CD4-positive, alpha-beta T cell treated with Interleukin-21 for 1 hour (primary cell): ENCODE measurements around the gene MON1B.
A peak's percentile ranks its signal among the peaks of the same experiment; 100 is the strongest.
"Not testable (repeated sequence)": the region's sequence is repeated elsewhere in the genome, so short reads cannot be mapped to it uniquely, and the experiment has no call there.

Experiments
- DNase-seq: peaks from one replicate; pipeline ENCODE4 v3.0.0-alpha.2; 2020

The MON1B gene

DNA sequence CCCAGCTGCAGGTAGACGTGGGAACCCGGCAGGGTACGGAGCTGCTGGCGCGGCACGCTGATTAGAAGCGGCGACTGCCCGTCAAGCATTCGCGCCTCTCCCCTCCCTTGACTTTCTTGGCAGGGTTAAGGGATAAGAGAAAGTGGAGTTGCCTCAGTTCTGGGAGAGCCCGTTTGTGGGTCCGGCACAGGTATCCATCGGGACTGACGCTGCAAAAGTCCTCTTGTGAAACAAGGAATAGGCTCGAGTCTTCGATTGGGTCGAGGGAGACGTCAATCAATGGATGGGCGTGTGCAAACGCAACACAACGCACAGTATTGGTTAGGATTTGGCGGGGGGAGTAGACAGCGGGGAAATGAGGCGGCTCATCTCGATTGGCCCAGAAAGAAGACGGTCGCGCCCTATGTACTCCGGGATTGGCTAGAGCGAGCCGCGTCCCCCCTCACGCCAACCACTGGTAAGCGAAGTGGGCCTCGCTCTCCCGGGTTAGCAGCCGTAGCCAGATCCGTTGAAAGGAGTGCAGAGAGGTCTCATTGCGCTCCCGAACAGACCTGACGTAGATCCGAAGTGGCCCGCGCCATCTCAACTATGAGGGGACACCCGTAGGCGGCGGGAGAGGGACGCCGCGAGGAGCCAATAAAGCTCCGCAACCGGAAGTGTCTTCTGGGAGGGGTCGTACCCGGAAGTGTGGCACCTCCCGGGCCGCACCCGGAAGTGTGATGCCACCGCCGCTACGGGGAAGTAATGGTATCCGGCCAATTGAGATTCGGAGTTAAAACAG, at the start of gene MON1B:
Gene MON1B, plus strand, starts transcription at position 713 of the 781 bp plus-strand sequence. CDS start 296 bp downstream, outside the sequence.
- DNase-seq: peak; percentile 97

DNA sequence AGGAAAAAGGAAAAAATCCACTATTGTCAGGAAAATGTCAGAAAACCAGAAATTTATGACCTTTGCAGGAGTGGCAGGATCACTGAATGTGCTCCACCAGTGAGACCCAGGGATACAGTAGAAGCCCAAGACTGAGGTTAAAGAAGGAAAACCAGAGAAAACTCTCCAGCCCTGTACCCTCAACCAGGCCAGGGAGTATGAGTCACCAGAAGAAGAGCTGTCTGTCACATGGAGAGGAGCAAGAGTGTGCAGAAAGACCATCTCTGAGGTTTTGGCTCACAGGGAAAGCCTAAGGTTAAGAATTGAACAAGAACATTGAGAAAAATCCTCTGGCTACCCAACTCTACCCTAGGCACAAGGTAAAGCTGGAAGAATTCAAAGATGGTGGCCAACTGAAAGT, 47.6 kb upstream of the MON1B start:
- no peak for DNase-seq

DNA sequence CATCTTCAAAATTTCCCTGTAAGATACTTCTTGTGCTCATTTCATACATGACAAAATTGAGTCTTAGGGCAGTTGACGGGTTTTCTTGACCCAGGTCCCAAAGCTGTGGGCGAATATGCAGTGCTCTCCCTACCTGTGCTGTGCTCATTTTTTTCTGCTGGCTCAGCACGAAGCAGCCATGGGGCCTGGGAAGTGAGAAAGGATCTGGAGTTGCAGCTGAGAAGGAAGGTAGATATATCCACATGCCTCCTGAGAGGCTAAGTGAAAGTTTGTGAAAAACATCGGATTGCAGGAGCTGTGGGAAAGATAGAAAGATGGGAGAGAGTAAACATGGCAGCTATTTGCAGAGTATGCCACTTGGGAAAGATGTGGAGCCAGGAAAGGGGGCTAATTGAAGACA, 42.9 kb upstream of the MON1B start:
- no peak for DNase-seq

DNA sequence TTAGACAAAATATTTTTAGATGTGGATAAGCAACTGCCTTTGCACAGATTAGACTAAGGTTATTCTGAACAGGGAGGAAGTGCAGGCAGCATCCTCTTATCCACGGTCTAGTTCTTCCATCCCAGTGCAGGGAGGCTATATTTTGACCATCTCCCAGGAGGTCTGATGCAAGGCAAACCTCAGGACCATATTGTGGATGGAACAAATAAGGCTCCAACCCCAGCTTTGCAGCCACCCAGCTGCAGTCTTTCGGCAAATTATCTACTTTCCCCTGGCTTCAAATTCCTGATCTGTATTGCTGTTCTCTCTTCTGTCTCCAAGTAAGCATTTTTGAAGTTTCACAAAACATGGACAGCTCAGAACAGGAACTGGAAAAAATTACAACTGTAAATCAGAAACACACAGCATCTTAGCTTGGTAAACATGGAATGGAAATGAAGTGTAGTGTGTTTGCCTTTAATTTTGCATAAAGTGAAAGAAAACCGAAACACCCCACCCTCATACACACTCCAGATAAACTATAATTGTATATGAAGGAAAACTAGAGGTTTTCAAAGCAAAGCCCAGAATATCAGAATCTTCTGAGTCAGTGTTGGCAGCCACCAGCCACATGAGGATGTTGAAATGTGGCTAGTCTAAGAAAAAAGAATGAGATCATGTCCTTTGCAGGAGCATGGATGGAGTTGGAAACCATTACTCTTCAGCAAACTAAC, 33.5 kb upstream of the MON1B start:
- no peak for DNase-seq

DNA sequence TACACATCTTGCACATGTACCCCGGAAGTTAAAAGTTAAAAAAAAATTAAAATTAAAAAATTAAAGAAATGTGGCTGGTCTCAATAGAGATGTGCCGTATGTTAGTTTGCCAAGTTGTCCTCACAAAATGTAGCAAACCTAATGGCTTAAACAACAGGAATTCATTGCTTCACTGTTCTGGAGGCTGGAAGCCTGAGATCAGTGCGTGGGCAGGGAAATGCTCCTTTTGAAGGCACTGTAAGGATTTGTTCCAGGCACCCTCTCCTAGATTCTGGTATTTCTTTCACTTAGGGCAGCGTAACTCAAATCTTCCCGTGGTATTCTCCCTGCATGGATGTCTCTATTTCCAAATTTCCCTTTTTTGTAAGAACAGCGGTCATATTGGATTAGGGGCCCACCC, 32.7 kb upstream of the MON1B start:
- no peak for DNase-seq

DNA sequence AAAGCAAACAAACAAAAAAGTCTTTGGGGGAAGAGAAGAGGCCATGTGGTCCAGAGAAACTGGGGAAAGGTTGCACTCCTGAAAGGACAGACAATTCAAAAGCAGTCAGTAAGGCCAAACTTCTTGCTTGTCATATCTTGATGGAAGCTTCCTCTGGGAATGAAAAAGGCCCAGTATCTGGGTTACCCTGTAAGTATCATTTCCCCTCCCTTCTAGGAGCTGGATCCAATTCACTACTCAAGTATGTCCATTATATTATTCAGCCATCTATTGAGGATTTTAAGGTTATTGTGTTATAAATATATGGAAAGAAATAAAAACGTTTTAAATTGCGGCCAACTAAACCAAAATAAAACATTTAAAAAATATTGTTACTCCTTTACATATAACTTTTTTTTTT, 26.0 kb upstream of the MON1B start:
- DNase-seq: no peak

DNA sequence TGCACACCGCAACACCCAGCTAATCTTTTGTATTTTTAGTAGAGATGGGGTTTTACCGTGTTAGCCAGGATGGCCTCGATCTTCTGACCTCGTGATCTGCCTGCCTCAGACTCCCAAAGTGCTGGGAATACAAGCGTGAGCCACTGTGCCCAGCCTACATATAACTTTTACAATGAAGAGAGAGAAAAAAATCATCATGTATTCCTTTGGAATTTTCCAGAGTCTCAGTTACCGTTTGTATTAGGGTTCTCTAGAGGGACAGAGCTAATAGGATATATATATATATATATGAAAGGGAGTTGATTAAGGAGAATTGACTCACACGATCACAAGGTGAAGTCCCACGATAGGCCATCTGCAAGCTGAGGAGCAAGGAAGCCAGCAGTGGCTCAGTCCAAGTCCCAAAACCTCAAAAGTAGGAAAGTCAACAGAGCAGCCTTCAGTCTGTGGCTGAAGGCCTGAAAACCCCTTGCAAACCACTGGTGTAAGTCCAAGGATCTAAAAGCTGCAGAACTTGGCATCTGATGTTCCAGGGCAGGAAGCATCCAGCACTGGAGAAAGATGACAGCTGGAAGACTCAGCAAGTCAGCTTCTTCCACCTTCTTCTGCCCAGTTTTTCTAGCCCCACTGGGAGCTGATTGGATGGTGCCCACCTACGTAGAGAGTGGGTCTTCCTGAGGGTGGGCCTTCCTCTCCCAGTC, 25.3 kb upstream of the MON1B start:
- DNase-seq: not testable (repeated sequence)

DNA sequence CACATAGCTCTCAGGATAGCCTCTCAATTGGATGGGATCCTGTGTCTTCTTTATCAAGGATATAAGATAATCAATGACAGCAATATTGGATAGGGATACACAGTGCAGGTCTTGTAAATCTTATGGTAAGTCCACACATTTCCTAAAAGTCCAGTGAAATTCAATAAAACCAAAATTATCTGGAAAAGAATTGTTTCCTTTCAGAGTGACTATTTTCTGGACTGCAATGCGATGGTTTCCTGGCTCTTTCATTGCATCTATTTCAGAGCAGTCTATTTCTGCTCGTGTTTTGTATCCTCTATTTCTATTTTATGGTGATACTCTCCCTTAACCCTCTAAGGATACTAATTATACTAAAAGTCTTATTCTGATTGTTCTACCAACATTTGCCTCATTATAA, 24.3 kb upstream of the MON1B start:
- DNase-seq: no peak

DNA sequence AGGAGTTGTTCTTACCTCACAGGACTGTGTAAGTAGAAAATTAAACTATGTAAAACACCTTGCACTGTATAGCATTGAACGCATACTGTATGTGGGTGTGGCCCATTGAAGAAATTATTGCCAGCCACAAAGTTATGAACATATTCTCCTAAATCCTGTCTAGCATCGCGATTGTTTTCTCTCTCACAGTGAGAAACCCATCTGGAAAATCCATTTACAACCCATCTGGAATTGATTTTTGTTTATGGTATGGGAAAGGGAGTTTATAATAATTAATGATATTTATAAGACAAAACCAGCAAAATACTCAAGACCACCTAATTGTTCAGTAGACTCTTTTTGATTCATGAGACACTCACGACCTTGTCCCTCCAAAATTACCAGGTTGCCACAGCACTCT, 22.1 kb upstream of the MON1B start:
- no peak for DNase-seq

DNA sequence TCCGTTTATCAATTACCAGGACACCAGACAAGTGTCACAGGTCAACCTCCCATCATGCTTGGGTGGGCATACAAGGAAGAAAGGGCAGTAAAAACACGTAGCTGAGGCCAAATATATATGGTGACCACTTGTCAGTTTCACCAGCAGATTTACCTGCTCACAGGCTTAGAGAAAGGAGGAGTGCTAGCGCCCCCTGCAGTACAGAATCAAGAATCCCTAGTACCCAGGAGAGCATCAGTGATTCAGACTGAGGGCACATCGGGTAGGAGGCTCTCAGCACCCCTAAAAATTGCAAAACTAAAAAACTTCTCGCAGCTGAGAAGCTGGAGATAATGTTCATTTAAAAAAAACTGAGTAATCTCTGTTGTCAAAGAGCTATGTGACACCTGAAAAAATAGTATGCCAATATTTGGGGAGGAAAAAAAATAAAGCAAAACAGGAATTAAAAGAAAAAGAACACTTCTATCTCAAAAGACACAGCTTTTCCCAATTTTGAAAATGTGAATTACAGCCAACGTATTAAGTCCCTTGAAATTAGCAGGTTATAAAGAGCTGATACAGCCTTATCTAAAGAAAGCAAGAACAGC, 21.2 kb upstream of the MON1B start:
- peak; percentile 30 for DNase-seq

DNA sequence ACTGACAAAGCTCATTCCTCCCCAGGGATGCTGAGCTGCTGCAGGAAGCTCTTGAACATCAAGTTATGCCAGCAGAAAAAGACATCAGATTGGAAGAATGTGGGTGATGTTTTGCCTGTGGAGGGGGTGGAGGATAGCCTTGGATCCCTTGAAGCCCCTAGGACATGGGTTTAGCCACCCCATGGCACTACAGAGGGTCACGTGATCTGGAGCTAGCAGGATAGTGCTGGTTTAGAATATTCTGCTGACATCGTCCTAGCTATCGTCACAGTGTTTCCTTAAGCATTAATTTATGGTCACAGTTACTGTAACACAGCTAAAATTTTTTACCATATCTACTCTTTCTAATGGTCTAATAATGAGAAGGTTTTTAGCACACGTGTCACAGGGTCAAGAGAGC, 20.2 kb upstream of the MON1B start:
- no peak for DNase-seq

DNA sequence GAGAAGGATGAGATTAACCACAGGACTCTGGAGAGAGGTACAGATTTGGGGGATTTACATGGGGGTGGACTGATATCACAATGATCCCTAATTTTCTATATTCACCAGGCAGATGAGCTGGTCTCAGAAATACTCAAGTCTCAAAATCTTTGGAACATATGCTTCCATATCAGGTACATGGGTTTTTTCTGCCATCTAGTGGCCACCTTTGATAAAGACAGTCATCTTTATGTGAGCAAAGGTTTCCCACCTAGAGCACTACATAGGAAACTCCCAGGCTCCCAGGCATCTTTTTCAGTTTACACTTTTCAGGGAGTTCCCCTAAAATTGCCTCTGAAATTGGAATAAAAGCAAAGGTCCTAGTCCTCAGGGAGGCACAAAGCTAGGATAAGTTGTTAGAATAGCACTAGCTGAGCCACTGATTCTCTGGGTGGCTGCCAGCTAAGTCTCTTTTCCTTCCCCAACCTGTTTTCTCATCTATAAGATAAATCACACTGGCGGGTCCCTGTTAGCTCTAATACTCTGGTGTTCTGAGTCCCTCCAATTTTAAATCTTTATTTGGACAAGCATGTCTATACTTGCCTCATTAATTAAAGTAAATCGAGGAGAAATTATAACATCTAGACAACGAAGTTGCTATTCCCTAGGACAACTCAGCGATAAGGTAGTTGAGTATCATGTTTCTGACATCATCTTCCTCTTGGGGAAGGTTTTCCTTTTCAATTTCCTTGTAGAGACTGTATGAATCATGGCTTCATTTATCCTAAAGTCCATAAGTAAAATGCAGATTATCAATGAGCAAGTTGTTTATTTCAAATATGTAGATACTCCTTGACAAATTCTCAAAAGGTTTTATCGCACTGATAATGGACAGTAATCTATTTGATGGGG, 19.0 kb upstream of the MON1B start:
- DNase-seq: peak; percentile 59

DNA sequence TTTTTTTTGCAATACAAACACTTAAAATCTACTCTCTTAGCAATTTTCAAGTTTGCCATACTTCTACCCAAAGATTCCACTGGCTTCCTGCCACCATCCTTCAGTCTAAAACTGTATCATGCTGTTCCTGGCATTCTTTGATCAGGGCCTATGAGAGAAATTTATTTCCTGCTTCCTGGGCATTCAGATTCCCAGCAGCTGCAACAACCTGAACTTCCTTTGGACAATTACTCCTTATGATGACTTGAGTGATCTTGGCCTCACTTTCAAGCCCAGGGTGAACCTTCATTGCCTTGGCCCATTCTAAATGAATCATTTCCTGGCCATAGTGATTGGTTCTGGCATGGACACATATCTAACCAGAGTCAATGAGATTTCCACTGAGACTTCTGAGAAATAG, 18.0 kb upstream of the MON1B start:
- no peak for DNase-seq

DNA sequence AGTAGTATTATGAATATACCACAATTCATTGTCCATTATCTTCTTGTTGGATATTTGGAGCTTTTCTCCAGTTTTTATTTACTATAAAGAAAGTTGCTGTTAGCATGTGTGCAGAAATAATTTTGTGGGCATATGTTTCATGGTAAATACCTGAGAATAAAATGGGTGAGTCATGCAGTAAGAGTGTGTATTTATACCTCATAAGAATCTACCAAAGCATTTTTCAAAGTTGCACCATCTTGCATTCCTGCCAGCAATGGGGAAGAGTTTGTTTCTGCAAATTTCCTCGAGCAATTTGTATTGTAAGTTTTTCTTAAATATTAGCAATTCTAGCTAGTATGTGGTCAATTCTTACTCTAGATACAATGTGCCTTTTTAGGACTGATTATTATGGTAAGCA, 7.9 kb upstream of the MON1B start:
- no peak for DNase-seq

DNA sequence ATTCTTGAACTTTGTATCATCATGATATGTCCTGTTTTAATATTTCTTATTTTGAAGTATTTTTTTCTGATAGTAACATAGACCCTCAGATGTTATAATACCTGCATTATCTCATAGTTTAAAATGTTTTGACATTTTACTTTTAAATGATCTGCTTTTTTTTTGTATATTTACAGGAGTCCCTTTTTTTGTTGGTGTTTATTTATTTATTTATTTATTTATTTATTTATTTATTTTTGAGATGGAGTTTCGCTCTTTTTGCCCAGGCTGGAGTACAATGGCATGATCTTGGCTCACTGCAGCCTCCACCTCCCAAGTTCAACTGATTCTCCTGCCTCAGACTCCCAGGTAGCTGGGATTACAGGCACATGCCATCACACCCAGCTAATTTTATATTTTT, 4.7 kb upstream of the MON1B start:
- DNase-seq: not testable (repeated sequence)

DNA sequence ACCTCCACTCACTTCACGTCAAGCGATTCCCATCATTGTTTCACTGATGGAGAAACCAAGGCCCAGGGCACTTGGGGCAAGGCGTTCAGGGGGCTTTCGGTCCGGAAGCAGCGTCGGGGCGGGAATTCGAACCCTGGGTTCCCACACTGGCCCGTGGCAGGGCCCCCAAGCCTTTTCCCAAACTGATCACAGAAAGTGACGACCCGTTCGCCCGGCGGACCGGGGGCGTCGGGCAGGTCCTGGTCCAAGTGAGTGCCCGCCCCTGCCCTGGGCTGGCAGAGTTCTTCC, 856 bp upstream of the MON1B start:
- no peak for DNase-seq

DNA sequence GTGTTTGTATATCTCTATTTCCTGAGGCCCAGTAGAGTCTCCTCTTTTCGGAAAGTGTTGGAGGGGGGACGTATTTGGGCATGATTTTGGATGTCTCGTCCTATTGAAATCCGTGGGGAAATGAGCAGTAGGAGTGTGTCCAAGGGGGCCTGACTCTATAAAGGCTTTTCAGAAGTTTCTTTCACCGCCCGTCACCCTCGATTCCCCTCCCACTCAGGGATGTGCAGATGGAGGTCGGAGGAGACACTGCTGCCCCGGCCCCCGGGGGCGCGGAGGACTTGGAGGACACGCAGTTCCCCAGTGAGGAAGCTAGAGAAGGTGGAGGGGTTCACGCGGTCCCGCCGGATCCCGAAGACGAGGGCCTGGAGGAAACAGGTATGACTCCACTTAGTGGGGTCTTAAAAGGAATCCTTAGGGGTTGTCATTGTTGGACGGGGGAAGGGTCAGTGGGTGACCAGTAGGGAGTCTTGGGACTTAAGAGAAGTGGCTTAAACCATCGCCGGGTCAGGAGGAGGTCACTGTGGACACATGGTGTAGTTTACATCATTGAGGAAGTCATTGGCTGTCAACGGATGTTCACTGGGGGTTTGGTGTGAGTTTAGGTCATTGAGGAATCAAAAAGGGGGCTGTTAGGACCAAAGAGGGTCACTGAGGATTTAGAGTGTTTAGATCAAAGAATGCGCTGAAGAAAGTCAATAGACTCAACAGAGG, 424 bp downstream of the MON1B start:
- DNase-seq: peak; percentile 30

DNA sequence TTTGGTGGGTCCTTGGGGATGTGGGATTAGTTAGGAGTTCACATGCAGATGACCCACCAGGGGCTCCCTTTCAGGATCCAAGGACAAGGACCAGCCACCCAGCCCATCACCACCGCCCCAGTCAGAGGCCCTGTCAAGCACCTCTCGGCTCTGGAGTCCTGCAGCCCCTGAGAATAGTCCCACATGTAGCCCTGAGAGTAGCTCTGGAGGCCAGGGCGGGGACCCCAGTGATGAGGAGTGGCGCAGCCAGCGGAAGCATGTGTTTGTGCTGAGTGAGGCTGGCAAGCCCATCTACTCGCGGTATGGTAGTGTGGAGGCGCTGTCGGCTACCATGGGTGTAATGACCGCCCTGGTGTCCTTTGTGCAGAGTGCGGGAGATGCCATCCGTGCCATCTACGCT, 2.4 kb downstream of the MON1B start:
- no peak for DNase-seq

DNA sequence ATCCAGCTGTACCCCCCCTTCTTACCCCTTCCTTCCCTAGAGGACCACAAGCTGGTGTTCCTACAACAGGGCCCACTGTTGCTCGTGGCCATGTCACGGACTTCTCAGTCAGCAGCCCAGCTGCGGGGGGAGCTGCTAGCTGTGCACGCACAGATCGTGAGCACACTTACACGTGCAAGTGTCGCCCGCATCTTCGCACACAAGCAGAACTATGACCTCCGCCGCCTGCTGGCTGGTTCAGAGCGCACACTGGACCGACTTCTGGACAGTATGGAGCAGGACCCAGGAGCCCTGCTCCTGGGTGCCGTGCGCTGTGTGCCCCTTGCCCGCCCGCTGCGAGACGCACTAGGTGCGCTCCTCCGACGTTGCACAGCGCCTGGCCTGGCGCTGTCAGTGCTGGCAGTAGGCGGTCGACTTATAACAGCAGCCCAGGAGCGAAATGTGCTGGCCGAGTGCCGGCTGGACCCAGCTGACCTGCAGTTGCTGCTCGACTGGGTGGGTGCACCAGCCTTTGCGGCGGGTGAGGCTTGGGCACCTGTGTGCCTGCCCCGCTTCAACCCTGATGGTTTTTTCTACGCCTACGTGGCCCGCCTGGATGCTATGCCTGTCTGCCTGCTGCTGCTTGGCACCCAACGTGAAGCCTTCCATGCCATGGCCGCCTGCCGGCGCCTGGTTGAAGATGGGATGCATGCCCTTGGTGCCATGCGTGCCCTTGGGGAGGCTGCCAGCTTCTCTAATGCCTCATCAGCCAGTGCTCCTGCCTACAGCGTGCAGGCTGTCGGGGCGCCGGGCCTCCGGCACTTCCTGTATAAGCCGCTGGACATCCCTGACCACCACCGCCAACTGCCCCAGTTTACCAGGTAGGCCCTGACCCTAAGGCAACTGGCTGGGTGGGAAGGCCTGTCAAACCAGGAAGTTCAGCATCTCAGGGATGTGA, 3.6 kb downstream of the MON1B start:
- no peak for DNase-seq

DNA sequence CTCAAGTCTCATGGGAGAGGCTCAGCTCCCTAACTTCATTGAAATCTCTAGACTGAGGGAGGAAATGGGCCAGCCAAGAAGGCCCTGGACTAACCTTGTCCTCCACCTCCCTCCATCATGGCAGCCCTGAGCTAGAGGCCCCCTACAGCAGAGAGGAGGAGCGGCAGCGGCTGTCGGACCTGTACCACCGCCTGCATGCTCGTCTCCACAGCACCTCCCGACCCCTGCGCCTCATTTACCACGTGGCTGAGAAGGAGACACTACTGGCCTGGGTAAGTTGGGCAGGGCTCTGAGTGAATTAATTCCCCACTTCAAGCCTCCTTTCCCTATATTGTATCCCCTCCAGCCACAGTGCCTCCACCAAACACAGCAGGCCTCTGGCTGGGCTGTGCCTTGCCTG, 4.4 kb downstream of the MON1B start:
- DNase-seq: no peak

DNA sequence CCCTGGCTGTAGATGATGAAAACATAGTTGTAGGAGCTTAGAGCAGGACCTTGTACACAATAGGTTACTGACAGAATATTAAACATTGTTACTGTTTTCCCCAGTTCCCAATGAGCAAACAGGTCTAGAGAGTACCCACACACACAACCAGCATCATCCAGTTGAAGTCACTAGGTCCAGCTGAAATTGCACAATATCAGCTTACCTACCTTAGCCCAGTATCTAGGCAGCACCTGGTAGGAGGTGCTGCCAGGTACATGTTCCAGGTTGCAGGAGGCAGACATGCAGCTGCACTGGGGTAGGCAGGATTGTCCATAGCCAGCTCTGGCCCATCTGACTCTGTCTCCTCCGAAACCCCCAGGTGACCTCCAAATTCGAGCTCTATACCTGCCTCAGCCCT, 6.8 kb downstream of the MON1B start:
- no peak for DNase-seq
